HG02588 (cell line): Measurements from ENCODE around the gene CELSR1.
"Not testable (repeated sequence)": the region's sequence is repeated elsewhere in the genome, so short reads cannot be mapped to it uniquely, and the experiment has no call there.

Experiments
- ATAC-seq: cut with Tn5 transposase; IDR thresholded peaks from one replicate; pipeline ENCODE4 v1.9.1; 2021; ENCODE audit warnings: mild to moderate bottlenecking, moderate library complexity; ENCODE audit not compliant: unreplicated experiment

The CELSR1 gene

DNA sequence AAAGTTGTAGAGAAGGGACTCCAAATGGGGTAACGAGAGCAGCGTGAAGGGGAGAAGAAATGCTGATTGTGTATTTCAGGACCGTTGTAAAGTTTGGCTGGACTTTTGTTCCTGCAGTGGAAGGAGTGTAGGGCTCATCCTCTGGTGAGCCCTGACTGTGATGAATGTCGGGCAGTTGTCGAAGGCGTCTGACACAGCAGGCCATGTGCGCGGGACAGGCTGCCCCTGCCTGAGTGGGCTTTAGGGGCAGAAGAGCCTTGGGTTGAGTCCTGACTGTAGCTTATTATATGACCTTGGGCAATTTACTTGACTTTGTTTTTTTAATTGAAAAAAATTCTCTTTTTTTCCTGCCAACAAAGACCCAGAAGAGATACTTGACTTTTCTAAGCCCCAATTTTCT is 198.8 kb downstream of the CELSR1 start:
- ATAC-seq: no peak

DNA sequence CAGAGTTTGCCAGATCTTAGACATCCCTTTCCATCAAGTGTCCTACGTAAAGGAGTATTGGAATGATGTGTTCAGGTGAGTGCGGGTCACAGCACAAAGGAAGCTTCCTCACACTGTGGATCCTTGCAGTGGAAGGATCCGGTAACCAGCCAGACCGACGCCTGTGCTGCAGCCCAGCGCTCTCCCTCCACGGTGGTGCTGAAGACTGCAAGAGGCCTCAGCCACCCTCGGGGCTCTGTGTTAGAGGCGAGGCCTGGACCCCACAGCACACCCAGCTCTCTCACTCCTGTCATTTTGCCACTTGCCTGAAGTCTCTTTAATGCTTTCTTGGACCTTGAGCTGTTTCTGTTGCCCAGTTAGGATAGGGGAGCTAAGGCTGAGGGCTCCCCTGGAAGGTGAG is 199.6 kb downstream of the CELSR1 start:
- no peak for ATAC-seq

DNA sequence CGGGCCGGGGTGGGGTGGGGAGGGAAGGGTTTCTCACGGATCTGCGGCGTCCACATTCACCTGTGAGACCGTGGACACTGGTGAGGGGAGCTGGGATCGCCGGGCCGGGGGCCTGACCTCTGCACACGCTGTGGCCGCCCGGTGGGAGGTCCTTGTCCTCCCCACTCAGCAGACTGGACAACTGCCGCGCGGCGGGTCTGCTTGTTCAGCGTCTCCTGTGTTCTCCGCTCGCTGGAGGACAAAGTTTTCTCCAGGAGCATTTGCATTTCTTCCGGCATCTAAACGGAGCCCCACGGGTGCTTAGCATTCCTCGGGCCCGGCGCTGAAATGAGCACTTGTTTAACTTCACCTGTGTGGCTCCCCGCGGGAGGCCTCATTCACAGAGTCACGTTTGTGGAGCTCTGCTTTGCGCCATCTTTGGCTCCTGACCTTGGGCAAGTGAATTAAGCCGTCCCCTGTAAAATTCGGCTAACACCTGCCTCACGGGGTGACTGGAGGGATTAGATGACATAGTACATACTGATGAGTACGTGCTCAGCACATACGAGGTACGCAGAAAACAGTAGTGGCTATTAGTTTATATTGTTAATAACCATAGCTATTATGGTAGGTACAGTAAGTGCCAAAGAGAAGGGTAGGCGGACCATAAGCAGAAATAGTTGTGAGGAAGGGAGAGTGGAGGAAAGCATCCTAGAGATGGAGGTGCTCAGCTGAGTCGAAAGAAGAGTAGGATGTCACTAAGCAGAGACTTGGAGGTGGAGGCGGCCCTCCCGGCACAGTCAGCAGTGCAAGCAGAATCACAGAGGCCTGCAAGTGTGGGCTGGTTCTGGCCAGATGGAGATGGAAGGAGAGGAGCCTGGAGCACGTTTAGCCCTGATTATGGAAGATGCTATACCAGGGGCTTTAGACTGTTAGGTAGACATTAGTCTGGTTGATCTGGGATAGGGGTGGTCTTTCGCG is 201.0 kb downstream of the CELSR1 start:
- ATAC-seq: no peak

DNA sequence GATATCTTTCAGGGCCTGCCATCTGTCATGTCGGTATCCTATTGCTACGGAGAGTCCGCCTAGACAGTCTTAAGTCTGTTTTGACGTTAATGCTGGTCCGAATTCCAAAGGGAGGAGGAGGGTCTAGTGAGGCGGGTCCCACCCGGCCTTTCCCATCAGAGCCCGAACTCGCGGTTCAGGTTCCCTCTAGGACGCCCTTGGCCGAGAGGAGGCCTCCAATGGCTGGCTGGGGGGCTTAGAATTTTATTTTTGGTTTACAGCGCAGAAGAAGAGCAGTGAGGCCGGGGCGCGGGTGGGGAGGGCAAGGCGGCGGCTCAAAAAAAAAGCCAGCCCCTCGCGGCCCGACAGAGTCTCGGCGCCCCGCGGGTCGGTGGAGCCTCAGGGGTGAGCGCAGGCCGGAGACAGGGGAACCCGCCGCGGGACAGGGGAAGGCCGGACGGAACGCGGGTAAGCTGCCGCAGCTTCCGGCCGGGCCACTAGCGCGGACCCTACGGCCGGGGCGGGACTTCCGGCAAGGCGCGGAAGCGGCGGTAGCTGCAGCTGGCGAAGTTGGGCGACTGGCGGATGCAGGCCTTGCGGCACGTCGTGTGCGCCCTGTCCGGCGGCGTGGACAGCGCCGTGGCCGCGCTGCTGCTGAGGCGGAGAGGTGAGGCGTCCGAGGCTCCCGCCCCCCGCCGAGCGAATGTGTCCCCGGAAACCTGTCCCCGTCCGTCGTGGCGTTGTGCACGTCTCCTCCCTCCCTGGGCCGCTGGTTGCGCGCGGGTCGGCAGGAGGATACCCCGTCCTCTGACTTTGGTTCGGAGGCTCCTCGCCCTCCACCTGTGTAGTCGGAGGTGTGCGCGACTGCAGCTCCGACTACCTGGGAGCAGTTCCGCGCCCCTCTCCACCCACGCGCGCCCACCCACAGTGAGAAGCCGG is 202.0 kb downstream of the CELSR1 start, which contains the start of gene TRMU:
Gene TRMU, plus strand, starts transcription at position 514 of the 918 bp plus-strand sequence. Its CDS starts 51 bp downstream, at position 565.
- peak; percentile 84 for ATAC-seq

DNA sequence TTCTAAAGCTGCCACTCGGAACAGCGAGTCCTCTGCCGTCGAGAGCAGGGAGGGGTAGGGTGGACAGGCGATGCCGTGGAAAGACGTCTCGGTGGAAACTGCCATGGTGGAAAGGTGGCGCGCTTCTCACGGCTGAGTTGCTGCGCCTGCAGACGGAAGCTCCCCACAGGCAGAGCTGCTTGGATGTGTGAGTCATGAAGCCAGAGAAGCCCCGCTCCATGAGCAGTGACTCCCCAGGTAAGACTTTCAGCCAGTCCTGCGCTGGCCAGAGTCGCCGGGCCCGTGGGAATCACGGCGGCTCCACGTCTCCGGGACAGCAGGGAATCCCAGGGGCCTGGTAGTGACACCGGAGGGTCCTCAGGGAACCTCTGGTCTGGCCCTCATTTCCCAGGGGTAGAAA is 205.9 kb downstream of the CELSR1 start:
- ATAC-seq: no peak

DNA sequence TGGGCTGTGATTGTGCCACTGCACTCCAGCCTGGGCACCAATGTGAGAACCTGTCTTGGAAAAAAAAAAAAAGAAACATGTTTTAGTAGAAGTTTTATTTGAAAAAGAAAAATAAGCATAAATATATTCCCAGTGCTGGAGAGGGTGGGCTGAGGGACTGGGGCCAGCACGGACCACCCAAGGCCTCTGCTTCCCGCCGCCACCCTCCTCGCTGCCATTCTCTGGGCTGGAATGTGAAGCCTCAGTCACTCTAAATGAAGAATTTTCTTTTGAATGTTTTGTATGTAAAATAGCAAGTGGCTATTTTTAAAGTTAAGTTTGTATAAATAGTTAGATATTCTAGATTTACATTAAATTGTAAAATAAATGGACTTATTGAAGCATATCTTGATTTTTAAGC is 207.0 kb downstream of the CELSR1 start:
- ATAC-seq: no peak

DNA sequence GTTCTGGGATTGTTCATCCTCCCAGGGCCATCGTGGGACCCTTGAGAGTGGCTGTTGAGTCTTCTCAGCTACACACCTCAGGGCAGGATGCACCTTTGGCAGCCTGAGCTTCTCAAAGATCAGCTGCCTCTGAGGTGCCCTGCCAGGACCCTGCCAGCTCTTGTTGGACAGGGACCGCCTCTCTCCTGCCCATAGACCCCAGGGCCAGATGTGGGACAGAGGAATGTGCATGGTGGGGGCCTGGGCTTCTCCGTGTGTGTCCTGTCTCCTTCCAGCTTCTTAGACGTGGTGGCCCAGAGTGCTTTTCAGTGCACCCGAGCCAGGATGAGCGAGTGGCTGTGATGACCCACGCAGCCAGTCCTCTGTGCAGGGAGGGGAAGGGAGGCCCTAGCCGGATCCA is 207.8 kb downstream of the CELSR1 start:
- no peak for ATAC-seq

DNA sequence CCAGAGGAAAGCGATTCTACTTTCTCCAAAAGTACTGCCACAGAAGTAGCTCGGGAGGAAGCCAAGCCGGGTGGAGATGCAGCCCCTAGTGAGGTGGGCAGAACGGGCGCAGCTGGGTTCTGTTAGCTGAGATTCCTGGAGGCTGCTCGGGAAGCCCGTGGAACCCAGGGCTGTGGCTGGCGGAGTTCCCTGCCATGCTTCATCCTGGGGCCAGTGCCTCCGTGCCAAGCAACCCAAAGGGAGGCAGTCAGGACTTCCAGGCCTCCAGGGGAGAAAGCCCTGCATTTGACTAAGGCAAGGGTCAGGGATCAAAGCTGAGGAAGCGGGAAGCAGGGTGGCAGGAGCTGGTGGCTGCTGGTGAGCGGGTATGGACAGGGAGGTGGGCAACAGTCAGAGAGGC is 208.6 kb downstream of the CELSR1 start:
- no peak for ATAC-seq

DNA sequence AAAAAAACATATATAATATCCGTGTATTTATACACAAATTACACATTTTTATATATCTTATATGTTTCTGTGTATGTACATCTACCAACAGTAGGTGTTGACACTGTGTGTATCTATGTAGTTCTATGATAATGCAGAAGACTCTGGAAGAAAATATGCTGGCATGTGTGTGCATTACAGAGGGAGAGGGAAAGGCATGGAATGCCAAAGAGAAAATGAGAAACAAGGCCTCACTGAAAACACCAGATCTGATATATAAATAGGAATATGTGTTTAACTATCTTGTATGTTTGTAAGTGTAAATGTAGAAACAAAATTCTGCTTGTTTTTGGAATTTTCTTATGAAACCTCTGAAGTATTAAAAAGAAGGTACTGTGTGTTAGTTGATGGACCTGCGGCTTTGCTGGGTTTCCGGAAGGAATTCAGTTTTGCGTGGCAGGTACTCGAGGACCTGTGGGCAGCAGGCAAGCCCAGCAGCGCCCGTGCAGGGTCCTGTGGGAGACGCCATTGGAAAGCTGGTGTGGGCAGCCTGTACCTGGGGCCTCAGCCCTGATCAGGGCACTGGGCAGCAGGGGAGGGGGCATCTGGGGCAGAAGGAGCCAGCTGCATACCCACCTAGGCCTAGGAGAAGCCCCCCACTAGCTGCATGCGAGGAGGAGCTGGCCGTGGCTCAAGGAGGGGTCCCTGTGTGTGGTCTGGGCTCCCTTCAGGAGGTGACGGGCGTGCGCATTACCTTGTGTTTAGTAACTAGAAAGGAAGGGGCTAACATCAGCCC is 209.5 kb downstream of the CELSR1 start:
- ATAC-seq: no peak

DNA sequence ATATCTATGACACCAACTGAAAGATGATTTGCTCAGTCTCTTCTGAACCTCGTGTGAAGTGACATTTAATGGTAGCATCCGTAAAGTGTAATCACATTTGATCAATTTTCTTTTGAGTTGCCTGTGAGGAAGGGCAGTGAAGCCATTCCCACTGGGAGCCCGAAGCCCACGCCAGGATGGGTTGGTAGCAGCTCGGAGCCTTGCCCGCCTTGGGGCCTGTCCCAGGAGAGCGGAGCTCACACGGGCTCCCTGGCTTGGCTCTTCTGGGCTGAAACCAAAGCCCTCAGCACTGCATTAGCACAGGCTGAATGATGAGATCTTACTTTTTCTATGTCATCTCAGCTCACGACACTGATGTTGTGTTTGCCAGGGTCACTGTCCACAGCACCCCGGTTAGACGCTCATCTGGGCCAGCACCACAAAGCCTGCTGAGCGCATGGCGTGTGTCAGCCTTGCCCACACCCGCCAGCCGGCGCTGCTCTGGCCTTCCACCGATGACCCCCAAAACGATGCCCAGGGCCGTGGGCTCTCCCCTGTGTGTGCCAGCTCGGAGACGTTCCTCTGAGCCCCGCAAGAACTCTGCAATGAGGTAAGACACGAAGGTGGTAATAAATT is 211.2 kb downstream of the CELSR1 start:
- ATAC-seq: no peak

DNA sequence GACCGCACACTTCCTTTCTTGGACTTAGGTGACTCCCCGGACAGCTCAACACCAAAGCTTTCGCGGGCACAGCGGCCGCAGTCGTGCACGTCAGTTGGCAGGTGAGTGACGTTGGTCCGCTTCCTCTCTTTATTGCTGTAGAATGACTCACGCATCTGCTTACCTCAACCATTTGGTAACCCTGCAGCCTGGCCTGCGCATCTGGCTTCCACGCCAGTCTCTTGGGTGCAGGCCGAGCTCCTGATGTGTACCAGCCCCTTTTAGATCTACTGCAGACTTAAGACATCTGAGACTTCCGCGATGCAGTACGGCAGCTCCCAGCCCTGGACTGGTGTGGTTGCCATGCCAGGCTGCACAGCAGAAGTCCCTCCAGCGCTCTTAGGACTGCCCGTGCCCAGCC is 214.3 kb downstream of the CELSR1 start:
- ATAC-seq: no peak

DNA sequence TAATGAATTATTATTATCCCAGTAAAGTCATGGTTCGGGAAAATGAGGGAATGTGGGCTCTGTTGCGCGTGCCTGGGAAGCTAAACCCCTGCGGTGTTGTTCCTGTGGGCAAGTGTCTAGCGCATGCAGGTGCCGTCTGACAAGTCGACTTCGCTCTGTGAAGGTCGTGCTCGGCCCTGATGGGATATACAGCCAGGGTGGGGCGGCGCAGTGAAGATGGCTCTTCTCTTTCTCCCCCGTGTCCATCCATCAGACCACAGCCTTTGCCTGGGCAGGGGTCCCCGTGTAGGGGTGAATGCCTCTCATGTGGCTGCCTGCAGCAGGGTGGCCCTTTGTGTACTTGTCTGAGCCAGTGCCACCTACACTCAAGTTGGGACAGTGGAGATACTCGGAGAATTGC is 214.7 kb downstream of the CELSR1 start:
- ATAC-seq: no peak

DNA sequence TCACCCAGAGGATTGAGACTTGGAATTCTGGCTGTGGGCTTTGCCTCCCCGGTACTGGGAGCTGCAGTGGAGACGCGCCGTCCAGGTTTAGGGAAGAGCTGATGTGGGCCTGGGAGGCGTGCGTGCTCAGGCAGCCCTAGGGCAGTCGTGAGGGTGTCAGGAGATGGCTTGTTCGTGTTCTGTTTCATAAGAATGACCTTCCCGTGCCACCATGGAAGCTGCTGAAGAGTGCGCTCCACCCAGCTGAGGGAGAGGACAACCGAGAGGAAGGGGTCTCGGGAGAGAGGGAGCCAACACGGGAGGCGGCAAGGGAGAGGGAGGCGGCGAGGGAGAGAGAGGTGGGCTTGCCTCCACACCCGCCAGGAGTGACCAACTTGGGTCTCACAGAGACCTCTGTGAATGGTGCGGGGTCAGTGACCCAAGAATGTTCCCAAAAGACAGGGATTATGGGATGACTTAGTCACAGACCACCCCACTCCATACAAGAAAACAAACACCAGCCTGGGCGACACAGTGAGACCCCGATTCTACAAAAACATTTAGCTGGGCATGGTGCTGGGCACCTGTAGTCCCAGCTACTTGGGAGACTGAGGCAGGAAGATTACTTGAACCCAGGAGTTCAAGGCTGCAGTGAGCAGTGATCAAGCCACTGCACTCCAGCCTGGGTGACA is 216.6 kb downstream of the CELSR1 start:
- no peak for ATAC-seq

DNA sequence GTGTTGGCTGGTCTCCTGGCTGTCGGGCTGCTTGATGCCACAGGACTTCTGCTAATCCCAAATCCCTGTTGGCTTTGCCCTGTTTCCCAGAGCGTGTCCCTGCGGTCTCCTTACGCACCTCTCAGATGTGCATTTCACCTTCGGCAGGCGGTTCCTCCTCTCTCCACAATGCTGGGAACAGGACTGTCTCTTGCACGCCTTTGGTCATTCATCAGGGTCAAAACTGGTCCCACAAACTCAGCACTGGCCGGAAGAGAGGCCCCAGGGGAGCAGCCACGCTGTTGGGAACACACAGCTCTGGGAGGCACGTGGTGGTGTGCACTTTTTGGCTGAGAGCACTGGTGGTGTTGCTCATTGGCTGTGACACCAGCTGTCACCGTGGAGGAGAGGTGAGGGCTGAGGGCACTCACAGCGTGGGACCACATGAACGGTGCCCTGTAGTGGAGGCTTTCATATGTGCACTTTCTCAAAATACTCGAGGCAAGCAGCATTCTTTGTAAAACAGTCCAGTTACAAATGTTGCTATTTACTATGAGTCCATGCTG is 217.2 kb downstream of the CELSR1 start:
- no peak for ATAC-seq

DNA sequence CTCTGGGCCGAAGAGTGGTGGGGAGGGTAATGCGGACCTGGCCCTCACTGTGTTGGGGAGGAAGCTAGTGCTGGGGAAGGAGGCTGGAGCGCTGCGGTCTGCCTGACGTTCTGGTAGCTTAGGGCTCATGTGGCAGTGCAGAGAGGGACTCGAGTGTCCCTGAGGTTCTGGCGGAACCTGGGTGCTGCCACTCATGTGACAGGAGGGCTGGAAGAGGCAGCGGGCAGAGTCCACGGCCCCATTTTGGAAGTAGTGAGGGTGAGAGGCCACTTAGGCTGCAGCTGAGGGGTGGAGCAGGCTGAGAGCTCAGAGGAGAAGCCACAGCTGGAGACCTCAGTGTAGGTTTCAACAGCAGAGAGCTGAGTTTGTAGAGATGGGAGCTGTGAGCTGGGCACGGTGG is 218.1 kb downstream of the CELSR1 start:
- ATAC-seq: no peak

DNA sequence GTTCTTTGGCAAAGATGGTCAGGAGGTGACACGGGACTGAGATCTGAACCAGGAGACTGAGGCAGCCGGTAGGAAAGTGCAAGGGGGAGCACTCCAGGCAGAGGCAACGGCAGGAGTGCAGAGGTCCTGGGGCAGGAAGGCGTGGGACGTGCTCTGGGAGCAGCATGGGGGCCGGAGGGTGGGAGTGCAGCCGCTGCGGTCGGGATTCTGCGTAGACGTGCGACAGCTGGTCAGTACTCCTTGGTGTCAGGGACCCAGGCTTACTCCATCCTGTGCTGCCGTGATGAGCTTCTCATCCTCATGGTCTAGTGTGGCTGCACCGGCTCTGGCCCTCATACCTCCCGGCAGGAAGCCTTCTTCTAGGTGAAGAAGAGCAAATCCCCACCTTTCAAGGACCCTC is 218.8 kb downstream of the CELSR1 start:
- no peak for ATAC-seq

DNA sequence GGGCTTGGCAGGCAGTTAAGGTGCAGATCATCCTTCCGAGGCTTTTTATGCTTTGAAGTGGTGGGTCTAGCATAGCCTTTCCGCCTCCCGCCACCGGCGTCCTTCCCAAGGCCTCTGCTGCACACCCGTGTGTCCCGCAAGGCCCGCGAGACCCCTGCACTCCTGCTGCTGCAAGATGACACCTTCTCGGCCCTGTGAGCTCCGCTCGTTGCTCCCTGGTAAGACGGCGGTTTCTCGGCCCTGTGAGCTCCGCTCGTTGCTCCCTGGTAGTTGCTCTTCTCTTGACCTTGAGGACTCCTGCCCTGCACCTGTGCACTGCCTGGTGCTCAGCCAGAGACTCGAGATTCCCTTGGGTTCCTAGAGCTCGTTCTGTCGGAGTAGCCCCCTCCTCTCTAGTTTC is 219.8 kb downstream of the CELSR1 start:
- ATAC-seq: no peak

DNA sequence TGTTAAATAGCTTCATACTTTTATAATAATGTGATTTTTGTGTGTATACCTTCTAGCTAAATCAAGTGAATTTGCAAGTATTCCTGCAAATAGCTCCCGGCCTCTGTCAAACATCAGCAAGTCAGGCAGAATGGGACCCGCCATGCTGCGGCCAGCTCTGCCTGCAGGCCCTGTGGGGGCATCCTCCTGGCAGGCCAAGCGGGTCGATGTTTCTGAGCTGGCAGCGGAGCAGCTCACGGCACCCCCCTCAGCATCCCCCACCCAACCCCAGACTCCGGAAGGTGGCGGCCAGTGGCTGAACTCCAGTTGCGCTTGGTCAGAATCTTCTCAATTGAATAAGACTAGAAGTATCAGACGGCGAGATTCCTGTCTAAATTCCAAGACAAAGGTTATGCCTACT is 221.4 kb downstream of the CELSR1 start:
- no peak for ATAC-seq

DNA sequence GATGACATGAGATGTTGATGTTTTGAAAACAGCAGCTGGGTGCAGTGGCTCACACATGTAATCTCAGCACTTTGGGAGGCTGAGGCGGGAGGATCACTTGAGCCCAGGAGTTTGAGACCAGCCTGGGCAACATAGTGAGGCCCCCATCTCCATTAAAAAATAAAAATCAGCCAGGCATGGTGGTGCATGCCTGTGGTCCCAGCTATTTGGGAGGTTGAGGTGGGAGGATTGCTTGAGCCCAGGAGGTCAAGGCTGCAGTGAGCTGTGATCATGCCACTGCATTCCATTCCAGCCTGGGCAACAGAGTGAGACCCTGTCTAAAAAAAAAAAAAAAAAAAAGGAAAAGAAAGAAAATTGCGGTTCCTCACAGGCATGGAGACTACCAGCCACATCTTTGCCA is 224.6 kb downstream of the CELSR1 start:
- not testable (repeated sequence) for ATAC-seq

DNA sequence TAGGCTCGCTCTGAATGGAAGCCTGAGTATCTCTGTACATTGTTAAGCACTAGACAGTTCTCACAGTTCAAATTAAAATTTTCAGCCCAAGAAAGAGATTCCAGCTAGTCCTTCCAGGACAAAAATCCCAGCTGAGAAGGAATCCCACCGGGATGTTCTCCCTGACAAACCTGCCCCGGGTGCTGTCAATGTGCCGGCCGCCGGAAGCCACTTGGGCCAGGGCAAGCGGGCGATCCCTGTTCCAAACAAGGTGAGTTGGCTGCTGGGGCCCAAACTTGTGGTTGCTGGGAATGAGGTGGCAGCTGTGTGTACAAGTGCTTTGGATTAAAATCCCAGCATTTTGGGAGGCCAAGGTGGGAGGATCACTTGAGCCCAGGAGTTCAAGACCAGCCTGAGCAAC is 225.4 kb downstream of the CELSR1 start:
- no peak for ATAC-seq
